Peyer's patch (tissue), 4 donors: ENCODE data around the gene MRPL3.

Source experiments
- CTCF ChIP-seq, 6 experiments: fragments of 450-650 bp in 4 of 6; fragments of 200-600 bp in 2 of 6; sonication (generic) in 1 of 6; IDR thresholded peaks; one replicate each; pipeline ENCODE4 v1.5.1; 2017 to 2019; ENCODE audit warnings: antibody characterized with exemption in 6 of 6, mild to moderate bottlenecking in 3 of 6, moderate library complexity in 1 of 6
- POLR2A ChIP-seq, 2 donors: fragments of 450-650 bp; IDR thresholded peaks; one replicate each; pipeline ENCODE4 v1.5.1; 2017; ENCODE audit warnings: antibody characterized with exemption in 2 of 2, mild to moderate bottlenecking in 2 of 2, moderate library complexity in 2 of 2

- TF ChIP-seq CTCF (IDR thresholded peaks at IDR 0.05) (no peak), POLR2A (IDR thresholded peaks at IDR 0.05) (no peak)
Measured at GRCh38 chr3:131541288-131541687, 38.5 kb upstream of the MRPL3 start.
